ENCODE data around the gene CLSTN2. TPM values are rescaled to one million over a fixed set of nuclear protein-coding genes. Genes with fewer than 3 reads are reported as not detected.

CLSTN2 gene
- total RNA-seq, 4 donors from 2014 or later = 3.7 to 9.5 (median 7.4) TPM

- 79% methylated on average over 1 of the region's 1 CpG for WGBS
- Histone ChIP-seq H3K27me3 (no peaks in the 10 kb centered on the region), H3K4me1 (no peaks in the 10 kb centered on the region), H3K9me3 (peaks cover 0 to 16% (median 14%) of the 10 kb centered on the region in 4 donors), H3K4me3 (no peak overlapping the region), H3K36me3 (no peaks in the 10 kb centered on the region), H3K27ac (replicated peaks in 1 of 4) (no peak overlapping the region)
- TF ChIP-seq EP300 (IDR thresholded peaks at IDR 0.05) (no peak), POLR2AphosphoS5 (IDR thresholded peaks at IDR 0.05) (no peak), POLR2A (IDR thresholded peaks at IDR 0.05; ENCODE audit: low read depth) (no peak), CTCF (IDR thresholded peaks at IDR 0.05) (no peak)
- no peak for DNase-seq (ENCODE audit: extremely low spot score)
- intact Hi-C loops (cut with DNase I) = no loop called here
Observed at GRCh38 chr3:140614001-140614400, 679.0 kb downstream of the CLSTN2 start.

DNA sequence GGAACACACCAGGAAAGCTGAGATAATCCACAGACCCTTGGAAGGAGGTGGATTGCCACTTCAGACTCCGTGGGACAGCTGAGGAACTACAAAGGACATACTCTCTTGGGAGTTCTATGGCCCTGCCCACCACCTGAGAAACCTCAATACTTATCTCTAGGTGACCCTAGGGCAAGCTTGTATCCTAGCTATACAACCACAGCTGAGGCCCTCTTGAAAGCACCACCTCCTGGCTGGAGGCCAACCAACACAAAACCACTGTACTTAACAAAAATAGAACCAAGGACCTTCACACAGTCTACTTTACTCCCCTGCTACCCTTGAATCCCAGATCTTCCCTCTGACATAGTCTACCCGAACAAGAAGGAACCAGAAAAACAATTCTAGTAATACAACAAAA, 682.1 kb downstream of the CLSTN2 start:
- H3K4me3 ChIP-seq = no peak overlapping the region
- WGBS = 73% methylated on average over 2 of the region's 2 CpGs
- TF ChIP-seq POLR2AphosphoS5 (IDR thresholded peaks at IDR 0.05) (no peak), POLR2A (IDR thresholded peaks at IDR 0.05; ENCODE audit: low read depth) (no peak), CTCF (IDR thresholded peaks at IDR 0.05) (no peak), EP300 (IDR thresholded peaks at IDR 0.05) (no peak)
- H3K4me1 ChIP-seq = no peaks in the 10 kb centered on the region
- DNase-seq (ENCODE audit: extremely low spot score) = no peak
- peaks cover 0 to 19% (median 14%) of the 10 kb centered on the region in 4 donors for H3K9me3 ChIP-seq
- no peaks in the 10 kb centered on the region for H3K27me3 ChIP-seq
- H3K27ac ChIP-seq (replicated peaks in 1 of 4) = no peak overlapping the region
- H3K36me3 ChIP-seq = no peaks in the 10 kb centered on the region
- intact Hi-C loops (cut with DNase I) = no loop called here

DNA sequence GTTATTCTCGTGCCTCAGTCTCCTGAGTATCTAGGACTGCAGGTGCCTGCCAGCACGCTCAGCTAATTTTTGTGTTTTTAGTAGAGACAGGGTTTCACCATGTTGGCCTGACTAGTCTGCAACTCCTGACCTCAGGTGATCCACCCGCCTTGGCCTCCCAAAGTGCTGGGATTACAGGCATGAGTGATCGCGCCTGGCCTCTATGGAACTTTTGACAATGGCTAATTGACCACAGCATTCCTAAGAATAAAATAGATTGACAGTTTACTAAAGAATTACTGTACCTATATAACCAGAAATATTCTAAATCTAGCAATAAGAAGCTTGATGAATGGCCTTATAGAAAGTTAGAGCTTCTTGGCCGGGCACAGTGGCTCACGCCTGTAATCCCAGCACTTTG, 691.9 kb downstream of the CLSTN2 start:
- Histone ChIP-seq H3K36me3 (no peaks in the 10 kb centered on the region), H3K4me3 (no peak overlapping the region), H3K27me3 (no peaks in the 10 kb centered on the region), H3K27ac (replicated peaks in 1 of 4) (no peak overlapping the region), H3K4me1 (no peaks in the 10 kb centered on the region), H3K9me3 (no peaks in the 10 kb centered on the region)
- DNase-seq (ENCODE audit: extremely low spot score) = no peak
- intact Hi-C loops (cut with DNase I) = no loop called here
- TF ChIP-seq EP300 (IDR thresholded peaks at IDR 0.05) (no peak), POLR2AphosphoS5 (IDR thresholded peaks at IDR 0.05) (no peak), POLR2A (IDR thresholded peaks at IDR 0.05; ENCODE audit: low read depth) (no peak), CTCF (IDR thresholded peaks at IDR 0.05) (no peak)
- WGBS = 95% methylated on average over 7 of the region's 7 CpGs

Small RNA genes lying within 50 kb of the gene (small RNA-seq; reads per million reads assigned to genes)
- gene AC048346.1 = 0 reads per million in 3 donors

Measured in esophagus muscularis mucosa (tissue), 4 donors.